GM10248 (cell line): ENCODE measurements around the gene CAVIN1.

Experiments used
- CTCF ChIA-PET: fragments of 300-600 bp; sonication (Branson Sonifier 250); formaldehyde crosslinking; extraction: SDS; loops from one replicate; lab custom pipeline; 2021; ENCODE audit warnings: antibody characterized with exemption; lab: Yijun Ruan, JAX
- POLR2A ChIA-PET: fragments of 350-650 bp; sonication (Branson Sonifier 250); formaldehyde crosslinking; extraction: SDS; loops from one replicate; lab custom pipeline; 2020; ENCODE audit warnings: antibody characterized with exemption; lab: Yijun Ruan, JAX
- DNase-seq: peaks from one replicate; pipeline ENCODE4 v3.0.0; 2012; ENCODE audit errors: extremely low spot score
- CTCF ChIP-seq: IDR thresholded peaks from 2 replicates; pipeline ENCODE4 v1.5.1; 2012; ENCODE audit warnings: mild to moderate bottlenecking, low read depth; ENCODE audit errors: extremely low read depth, missing control alignments, control extremely low read depth

The CAVIN1 gene

GRCh38 chr17:42442196-42442565 is 19.1 kb upstream of the CAVIN1 start:
- ChIA-PET CTCF (interaction anchor here (0.9 to 5.0 kb wide), 10 partner anchors 9 to 130 kb away, joined by 3 to 14 read pairs (median 4); no protein-coding TSS in a partner anchor), POLR2A (interaction anchor here (0.7 kb wide), 2 partner anchors 11 to 73 kb away, joined by 3 to 5 read pairs; no protein-coding TSS in a partner anchor)
- TF ChIP-seq CTCF = no peak
- DNase-seq = no peak

- TF ChIP-seq CTCF = no peak
- ChIA-PET CTCF (interaction anchor here (0.7 to 5.0 kb wide), 13 partner anchors 8 to 130 kb away, joined by 3 to 14 read pairs (median 4); no protein-coding TSS in a partner anchor), POLR2A (interaction anchor here (0.7 kb wide), 2 partner anchors 10 to 73 kb away, joined by 3 to 5 read pairs; no protein-coding TSS in a partner anchor)
- DNase-seq = no peak
Measured at GRCh38 chr17:42441371-42442195, 18.5 kb upstream of the CAVIN1 start.

- no peak for DNase-seq
- TF ChIP-seq CTCF = peak; percentile 50
- ChIA-PET CTCF (interaction anchor here (0.6 to 5.0 kb wide), 9 partner anchors 8 to 141 kb away, joined by 3 to 18 read pairs (median 4); partner anchors contain the start of gene CAVIN1), POLR2A (interaction anchor here (0.6 kb wide), 1 partner anchor 573 kb away, joined by 3 read pairs; the partner anchor contains the start of gene KLHL11)
Measured at GRCh38 chr17:42438600-42439567, 15.8 kb upstream of the CAVIN1 start.

- ChIA-PET POLR2A (no interaction called here), CTCF (interaction anchor here (0.8 to 3.5 kb wide), 3 partner anchors 11 to 78 kb away, joined by 3 to 18 read pairs (median 6); partner anchors contain the start of gene CAVIN1)
- TF ChIP-seq CTCF = no peak
- DNase-seq = no peak
Measured at GRCh38 chr17:42436391-42436790, 13.3 kb upstream of the CAVIN1 start.

GRCh38 chr17:42431758-42432161 is 8.7 kb upstream of the CAVIN1 start:
- CTCF ChIA-PET = interaction anchor here (0.9 to 2.6 kb wide), 5 partner anchors 7 to 95 kb away, joined by 3 to 12 read pairs (median 7); partner anchors contain the start of gene CAVIN1
- TF ChIP-seq CTCF = no peak
- POLR2A ChIA-PET = interaction anchor here (0.6 kb wide), 1 partner anchor 39 kb away, joined by 5 read pairs; no protein-coding TSS in a partner anchor
- no peak for DNase-seq
